Measurements from ENCODE around the gene SMAD1. TPM values are rescaled to one million over a fixed set of nuclear protein-coding genes. Genes with fewer than 3 reads are reported as not detected.

SMAD1 gene
- total RNA-seq, 1 experiment from 2014 or later, result 15.4 TPM

- DNase-seq (ENCODE audit: low spot score) (no peak), ATAC-seq (no peak)
- H3K27ac Mint-ChIP-seq, result no peak overlapping the region
- CTCF ChIA-PET, result no interaction called here
- H3K9me3 Mint-ChIP-seq, result no peaks in the 10 kb centered on the region
- POLR2A ChIA-PET, result no interaction called here
- no peak overlapping the region for H3K4me3 Mint-ChIP-seq
- H3K27me3 Mint-ChIP-seq (ENCODE audit: low read depth), result no peaks in the 10 kb centered on the region
- H3K4me1 Mint-ChIP-seq, result peaks cover 45% of the 10 kb centered on the region
- H3K36me3 Mint-ChIP-seq, result no peaks in the 10 kb centered on the region
- TF ChIP-seq, protein P1, sequence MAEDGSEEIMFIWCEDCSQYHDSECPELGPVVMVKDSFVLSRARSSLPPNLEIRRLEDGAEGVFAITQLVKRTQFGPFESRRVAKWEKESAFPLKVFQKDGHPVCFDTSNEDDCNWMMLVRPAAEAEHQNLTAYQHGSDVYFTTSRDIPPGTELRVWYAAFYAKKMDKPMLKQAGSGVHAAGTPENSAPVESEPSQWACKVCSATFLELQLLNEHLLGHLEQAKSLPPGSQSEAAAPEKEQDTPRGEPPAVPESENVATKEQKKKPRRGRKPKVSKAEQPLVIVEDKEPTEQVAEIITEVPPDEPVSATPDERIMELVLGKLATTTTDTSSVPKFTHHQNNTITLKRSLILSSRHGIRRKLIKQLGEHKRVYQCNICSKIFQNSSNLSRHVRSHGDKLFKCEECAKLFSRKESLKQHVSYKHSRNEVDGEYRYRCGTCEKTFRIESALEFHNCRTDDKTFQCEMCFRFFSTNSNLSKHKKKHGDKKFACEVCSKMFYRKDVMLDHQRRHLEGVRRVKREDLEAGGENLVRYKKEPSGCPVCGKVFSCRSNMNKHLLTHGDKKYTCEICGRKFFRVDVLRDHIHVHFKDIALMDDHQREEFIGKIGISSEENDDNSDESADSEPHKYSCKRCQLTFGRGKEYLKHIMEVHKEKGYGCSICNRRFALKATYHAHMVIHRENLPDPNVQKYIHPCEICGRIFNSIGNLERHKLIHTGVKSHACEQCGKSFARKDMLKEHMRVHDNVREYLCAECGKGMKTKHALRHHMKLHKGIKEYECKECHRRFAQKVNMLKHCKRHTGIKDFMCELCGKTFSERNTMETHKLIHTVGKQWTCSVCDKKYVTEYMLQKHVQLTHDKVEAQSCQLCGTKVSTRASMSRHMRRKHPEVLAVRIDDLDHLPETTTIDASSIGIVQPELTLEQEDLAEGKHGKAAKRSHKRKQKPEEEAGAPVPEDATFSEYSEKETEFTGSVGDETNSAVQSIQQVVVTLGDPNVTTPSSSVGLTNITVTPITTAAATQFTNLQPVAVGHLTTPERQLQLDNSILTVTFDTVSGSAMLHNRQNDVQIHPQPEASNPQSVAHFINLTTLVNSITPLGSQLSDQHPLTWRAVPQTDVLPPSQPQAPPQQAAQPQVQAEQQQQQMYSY (CRISPR knock-in tag; IDR thresholded peaks at IDR 0.05), result no peak
- TF ChIP-seq, protein P2, sequence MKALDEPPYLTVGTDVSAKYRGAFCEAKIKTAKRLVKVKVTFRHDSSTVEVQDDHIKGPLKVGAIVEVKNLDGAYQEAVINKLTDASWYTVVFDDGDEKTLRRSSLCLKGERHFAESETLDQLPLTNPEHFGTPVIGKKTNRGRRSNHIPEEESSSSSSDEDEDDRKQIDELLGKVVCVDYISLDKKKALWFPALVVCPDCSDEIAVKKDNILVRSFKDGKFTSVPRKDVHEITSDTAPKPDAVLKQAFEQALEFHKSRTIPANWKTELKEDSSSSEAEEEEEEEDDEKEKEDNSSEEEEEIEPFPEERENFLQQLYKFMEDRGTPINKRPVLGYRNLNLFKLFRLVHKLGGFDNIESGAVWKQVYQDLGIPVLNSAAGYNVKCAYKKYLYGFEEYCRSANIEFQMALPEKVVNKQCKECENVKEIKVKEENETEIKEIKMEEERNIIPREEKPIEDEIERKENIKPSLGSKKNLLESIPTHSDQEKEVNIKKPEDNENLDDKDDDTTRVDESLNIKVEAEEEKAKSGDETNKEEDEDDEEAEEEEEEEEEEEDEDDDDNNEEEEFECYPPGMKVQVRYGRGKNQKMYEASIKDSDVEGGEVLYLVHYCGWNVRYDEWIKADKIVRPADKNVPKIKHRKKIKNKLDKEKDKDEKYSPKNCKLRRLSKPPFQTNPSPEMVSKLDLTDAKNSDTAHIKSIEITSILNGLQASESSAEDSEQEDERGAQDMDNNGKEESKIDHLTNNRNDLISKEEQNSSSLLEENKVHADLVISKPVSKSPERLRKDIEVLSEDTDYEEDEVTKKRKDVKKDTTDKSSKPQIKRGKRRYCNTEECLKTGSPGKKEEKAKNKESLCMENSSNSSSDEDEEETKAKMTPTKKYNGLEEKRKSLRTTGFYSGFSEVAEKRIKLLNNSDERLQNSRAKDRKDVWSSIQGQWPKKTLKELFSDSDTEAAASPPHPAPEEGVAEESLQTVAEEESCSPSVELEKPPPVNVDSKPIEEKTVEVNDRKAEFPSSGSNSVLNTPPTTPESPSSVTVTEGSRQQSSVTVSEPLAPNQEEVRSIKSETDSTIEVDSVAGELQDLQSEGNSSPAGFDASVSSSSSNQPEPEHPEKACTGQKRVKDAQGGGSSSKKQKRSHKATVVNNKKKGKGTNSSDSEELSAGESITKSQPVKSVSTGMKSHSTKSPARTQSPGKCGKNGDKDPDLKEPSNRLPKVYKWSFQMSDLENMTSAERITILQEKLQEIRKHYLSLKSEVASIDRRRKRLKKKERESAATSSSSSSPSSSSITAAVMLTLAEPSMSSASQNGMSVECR (CRISPR knock-in tag; IDR thresholded peaks at IDR 0.05; ENCODE audit: borderline replicate concordance), result no peak
- no peak for TF ChIP-seq GRHL2 (CRISPR knock-in tag; IDR thresholded peaks at IDR 0.05; ENCODE audit: insufficient replicate concordance, severe bottlenecking)
- TF ChIP-seq ZNF423 (CRISPR knock-in tag; IDR thresholded peaks at IDR 0.05), result no peak
- no peak for TF ChIP-seq ZBTB21 (CRISPR knock-in tag; IDR thresholded peaks at IDR 0.05; ENCODE audit: borderline replicate concordance)
Measured at GRCh38 chr4:145501051-145501660, 19.5 kb downstream of the SMAD1 start.

DNA sequence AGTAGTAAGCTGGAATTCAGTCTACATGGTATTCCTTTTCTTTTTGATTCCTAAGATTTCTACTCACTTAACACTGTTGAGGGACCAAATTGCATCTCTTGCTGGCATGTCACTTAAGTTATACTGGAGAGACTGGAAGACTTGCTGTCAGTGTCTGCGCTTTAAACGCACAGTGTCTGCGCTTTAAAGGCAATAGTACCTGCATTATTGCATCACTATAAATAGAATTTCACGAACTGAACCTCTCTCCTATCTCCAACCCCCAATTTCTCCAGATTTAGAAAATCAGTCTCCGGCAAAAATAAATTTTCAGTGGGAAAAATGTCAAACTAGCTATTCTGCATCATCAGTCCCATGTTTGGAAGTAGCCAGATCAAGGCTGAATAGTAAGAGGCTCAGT is 21.2 kb downstream of the SMAD1 start:
- TF ChIP-seq MYBL2 (CRISPR knock-in tag; IDR thresholded peaks at IDR 0.05) (no peak), NR3C1 (CRISPR knock-in tag; conservative IDR thresholded peaks at IDR 0.05; ENCODE audit: low read depth) (no peak), MAX (CRISPR knock-in tag; IDR thresholded peaks at IDR 0.05) (no peak), ZNF396 (CRISPR knock-in tag; IDR thresholded peaks at IDR 0.05; ENCODE audit: borderline replicate concordance) (no peak), PREB (CRISPR knock-in tag; IDR thresholded peaks at IDR 0.05; ENCODE audit: borderline replicate concordance) (no peak), NR1H2 (CRISPR knock-in tag; IDR thresholded peaks at IDR 0.05) (no peak), PRRX2 (CRISPR knock-in tag; IDR thresholded peaks at IDR 0.05) (no peak), TCF7 (CRISPR knock-in tag; IDR thresholded peaks at IDR 0.05; ENCODE audit: low read depth) (no peak), CREM (CRISPR knock-in tag; IDR thresholded peaks at IDR 0.05) (no peak), RELA (CRISPR knock-in tag; IDR thresholded peaks at IDR 0.05; ENCODE audit: borderline replicate concordance) (no peak), ZNF138 (CRISPR knock-in tag; conservative IDR thresholded peaks at IDR 0.05) (no peak)
- TF ChIP-seq, protein P3, sequence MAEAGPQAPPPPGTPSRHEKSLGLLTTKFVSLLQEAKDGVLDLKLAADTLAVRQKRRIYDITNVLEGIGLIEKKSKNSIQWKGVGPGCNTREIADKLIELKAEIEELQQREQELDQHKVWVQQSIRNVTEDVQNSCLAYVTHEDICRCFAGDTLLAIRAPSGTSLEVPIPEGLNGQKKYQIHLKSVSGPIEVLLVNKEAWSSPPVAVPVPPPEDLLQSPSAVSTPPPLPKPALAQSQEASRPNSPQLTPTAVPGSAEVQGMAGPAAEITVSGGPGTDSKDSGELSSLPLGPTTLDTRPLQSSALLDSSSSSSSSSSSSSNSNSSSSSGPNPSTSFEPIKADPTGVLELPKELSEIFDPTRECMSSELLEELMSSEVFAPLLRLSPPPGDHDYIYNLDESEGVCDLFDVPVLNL (CRISPR knock-in tag; IDR thresholded peaks at IDR 0.05; ENCODE audit: borderline replicate concordance, low read depth), result no peak
- Mint-ChIP-seq H3K4me1 (peaks cover 50% of the 10 kb centered on the region), H3K27ac (no peak overlapping the region), H3K9me3 (no peaks in the 10 kb centered on the region), H3K4me3 (no peak overlapping the region), H3K27me3 (ENCODE audit: low read depth) (no peaks in the 10 kb centered on the region), H3K36me3 (no peaks in the 10 kb centered on the region)
- DNase-seq (ENCODE audit: low spot score) (no peak), ATAC-seq (no peak)
- CTCF ChIA-PET, result no interaction called here
- POLR2A ChIA-PET, result interaction anchor here (1.1 kb wide), 1 partner anchor 55 kb away, joined by 3 read pairs; no protein-coding TSS in a partner anchor
